ENCODE results near the gene HHEX. TPM values are rescaled to one million over a fixed set of nuclear protein-coding genes. Genes with fewer than 3 reads are reported as not detected.

HHEX gene
- total RNA-seq, 1 donor from 2014 or later, result 1.2 TPM

DNA sequence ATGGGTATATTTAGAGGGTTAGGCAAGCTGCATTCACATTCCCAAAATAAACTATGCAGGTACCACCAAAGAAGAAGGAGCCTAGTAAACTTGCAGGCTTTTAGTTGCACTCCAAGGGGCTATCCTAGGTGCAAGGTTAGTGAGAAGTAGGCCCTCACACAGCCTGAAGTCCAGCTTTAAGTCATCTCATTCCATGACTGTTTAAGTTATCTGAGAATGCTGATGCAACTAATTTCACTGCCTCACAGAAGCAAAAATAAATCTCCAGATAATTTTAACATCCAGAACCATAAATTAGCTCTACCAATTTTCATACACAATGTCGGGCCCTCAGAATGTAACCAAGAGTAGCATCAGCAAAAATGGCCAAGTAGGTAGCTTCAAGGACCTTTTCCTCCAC is 34.3 kb upstream of the HHEX start:
- Mint-ChIP-seq H3K27ac (ENCODE audit: unreplicated experiment) (no peak overlapping the region), H3K4me1 (ENCODE audit: unreplicated experiment) (no peaks in the 10 kb centered on the region), H3K9me3 (ENCODE audit: unreplicated experiment) (peaks cover 3% of the 10 kb centered on the region), H3K36me3 (ENCODE audit: unreplicated experiment) (peaks cover 14% of the 10 kb centered on the region), H3K27me3 (ENCODE audit: unreplicated experiment) (no peaks in the 10 kb centered on the region), H3K4me3 (ENCODE audit: unreplicated experiment) (no peak overlapping the region)
- no peak for DNase-seq (ENCODE audit: extremely low spot score, unreplicated experiment)
- TF ChIP-seq, protein P1, sequence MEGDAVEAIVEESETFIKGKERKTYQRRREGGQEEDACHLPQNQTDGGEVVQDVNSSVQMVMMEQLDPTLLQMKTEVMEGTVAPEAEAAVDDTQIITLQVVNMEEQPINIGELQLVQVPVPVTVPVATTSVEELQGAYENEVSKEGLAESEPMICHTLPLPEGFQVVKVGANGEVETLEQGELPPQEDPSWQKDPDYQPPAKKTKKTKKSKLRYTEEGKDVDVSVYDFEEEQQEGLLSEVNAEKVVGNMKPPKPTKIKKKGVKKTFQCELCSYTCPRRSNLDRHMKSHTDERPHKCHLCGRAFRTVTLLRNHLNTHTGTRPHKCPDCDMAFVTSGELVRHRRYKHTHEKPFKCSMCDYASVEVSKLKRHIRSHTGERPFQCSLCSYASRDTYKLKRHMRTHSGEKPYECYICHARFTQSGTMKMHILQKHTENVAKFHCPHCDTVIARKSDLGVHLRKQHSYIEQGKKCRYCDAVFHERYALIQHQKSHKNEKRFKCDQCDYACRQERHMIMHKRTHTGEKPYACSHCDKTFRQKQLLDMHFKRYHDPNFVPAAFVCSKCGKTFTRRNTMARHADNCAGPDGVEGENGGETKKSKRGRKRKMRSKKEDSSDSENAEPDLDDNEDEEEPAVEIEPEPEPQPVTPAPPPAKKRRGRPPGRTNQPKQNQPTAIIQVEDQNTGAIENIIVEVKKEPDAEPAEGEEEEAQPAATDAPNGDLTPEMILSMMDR (IDR thresholded peaks at IDR 0.05), result no peak

DNA sequence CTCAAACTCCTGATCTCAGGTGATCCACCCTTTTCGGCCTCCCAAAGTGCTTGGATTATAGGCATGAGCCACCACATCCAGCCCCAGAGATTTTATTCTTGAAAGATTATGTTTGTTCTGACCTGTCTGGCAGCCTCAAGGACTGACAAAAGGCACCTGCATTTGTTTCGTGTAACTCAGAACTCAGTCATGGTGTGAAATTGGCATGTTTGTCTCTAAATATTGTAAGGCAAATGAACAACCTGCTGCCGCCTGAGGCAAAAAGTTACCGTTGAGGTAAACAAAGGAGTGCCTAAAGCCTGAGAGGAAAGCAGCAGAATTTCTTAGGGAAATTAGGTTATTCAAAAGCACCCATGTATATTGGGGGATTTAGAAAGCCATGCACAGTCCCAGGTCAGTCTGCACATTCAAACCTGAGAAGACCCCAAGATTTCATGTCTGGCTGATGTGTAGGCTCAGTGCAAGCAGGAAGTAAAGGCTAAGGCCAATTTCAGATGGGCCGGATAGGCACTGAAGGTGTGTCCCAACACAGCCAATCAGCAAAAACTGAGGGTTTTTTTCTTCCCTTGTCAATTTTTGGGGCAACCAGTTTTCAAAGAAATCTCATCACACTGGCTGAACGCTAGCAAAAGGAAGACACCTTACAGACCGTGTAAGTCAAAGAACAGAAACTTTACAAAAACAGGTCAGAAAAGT is 33.3 kb upstream of the HHEX start:
- H3K4me3 Mint-ChIP-seq (ENCODE audit: unreplicated experiment), result no peak overlapping the region
- no peaks in the 10 kb centered on the region for H3K27me3 Mint-ChIP-seq (ENCODE audit: unreplicated experiment)
- H3K27ac Mint-ChIP-seq (ENCODE audit: unreplicated experiment), result no peak overlapping the region
- DNase-seq (ENCODE audit: extremely low spot score, unreplicated experiment), result no peak
- H3K4me1 Mint-ChIP-seq (ENCODE audit: unreplicated experiment), result no peaks in the 10 kb centered on the region
- H3K9me3 Mint-ChIP-seq (ENCODE audit: unreplicated experiment), result peaks cover 7% of the 10 kb centered on the region
- peaks cover 14% of the 10 kb centered on the region for H3K36me3 Mint-ChIP-seq (ENCODE audit: unreplicated experiment)
- TF ChIP-seq, protein P1 (IDR thresholded peaks at IDR 0.05), result no peak

DNA sequence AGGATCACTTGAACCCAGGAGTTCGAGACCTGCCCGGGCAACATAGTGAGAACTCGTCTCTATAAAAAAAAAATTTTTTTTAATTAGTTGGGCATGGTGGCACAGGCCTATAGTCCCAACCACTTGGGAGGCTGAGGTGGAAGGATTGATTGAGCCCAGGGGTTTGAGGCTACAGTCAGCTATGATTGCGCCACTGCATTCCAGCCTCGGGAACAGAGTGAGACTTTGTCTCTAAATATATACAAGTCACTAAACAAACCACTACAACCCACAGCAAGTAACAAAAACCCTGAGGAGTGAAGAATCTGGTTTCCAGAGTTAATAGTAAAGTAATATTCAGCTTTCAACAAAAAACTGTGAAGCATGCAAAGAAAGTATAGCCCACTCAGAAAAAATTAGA is 32.7 kb upstream of the HHEX start:
- Mint-ChIP-seq H3K27ac (ENCODE audit: unreplicated experiment) (no peak overlapping the region), H3K9me3 (ENCODE audit: unreplicated experiment) (peaks cover 10% of the 10 kb centered on the region), H3K27me3 (ENCODE audit: unreplicated experiment) (no peaks in the 10 kb centered on the region), H3K36me3 (ENCODE audit: unreplicated experiment) (peaks cover 14% of the 10 kb centered on the region), H3K4me3 (ENCODE audit: unreplicated experiment) (no peak overlapping the region), H3K4me1 (ENCODE audit: unreplicated experiment) (no peaks in the 10 kb centered on the region)
- TF ChIP-seq, protein P1 (IDR thresholded peaks at IDR 0.05), result no peak
- no peak for DNase-seq (ENCODE audit: extremely low spot score, unreplicated experiment)

DNA sequence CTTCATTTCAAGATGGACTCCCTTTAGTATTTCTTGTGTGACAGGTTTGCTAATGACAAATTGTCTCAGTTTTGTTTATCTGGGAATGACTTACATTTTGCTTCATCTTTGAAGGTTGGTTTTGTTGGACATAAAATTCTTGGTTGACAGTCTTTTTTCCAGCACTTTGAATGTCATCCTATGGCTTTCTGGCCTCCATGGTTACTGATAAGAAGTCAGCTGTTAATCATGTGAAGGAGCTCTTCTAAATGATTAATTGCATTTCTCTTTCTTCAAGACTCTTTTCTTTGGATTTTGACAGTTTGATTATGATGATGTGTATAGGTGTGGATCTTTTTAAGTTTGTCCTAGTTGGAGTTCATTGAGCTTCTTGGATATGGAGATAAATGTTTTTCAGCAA is 26.9 kb upstream of the HHEX start:
- Mint-ChIP-seq H3K36me3 (ENCODE audit: unreplicated experiment) (peaks cover 7% of the 10 kb centered on the region), H3K9me3 (ENCODE audit: unreplicated experiment) (peaks cover 18% of the 10 kb centered on the region), H3K27ac (ENCODE audit: unreplicated experiment) (no peak overlapping the region), H3K27me3 (ENCODE audit: unreplicated experiment) (no peaks in the 10 kb centered on the region), H3K4me3 (ENCODE audit: unreplicated experiment) (no peak overlapping the region), H3K4me1 (ENCODE audit: unreplicated experiment) (no peaks in the 10 kb centered on the region)
- TF ChIP-seq, protein P1 (IDR thresholded peaks at IDR 0.05), result no peak
- no peak for DNase-seq (ENCODE audit: extremely low spot score, unreplicated experiment)

DNA sequence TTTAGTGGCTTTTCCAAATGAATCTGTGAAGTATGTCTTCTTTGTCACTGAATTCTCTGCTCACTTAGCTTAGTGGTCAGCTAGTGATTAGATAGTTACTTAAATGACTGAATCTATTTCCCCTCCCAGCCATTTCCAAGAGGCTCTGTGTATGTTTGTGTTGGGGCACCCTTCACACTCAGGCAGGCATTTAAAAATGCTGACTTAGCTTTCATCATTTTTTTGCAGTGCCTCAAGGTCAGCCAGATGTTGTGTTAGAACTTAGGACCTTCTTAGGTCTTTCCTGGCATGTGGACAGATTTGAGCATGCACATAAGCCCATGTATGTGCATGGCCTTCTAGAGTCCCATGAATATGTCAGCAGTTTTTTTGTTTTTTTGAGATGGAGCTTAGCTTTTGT is 25.4 kb upstream of the HHEX start:
- H3K36me3 Mint-ChIP-seq (ENCODE audit: unreplicated experiment), result peaks cover 7% of the 10 kb centered on the region
- no peak overlapping the region for H3K4me3 Mint-ChIP-seq (ENCODE audit: unreplicated experiment)
- DNase-seq (ENCODE audit: extremely low spot score, unreplicated experiment), result no peak
- no peaks in the 10 kb centered on the region for H3K27me3 Mint-ChIP-seq (ENCODE audit: unreplicated experiment)
- TF ChIP-seq, protein P1 (IDR thresholded peaks at IDR 0.05), result no peak
- no peak overlapping the region for H3K27ac Mint-ChIP-seq (ENCODE audit: unreplicated experiment)
- H3K4me1 Mint-ChIP-seq (ENCODE audit: unreplicated experiment), result no peaks in the 10 kb centered on the region
- H3K9me3 Mint-ChIP-seq (ENCODE audit: unreplicated experiment), result peaks cover 15% of the 10 kb centered on the region
